GM11168 (cell line): ENCODE data around the gene MED13L.

Source experiments
- in situ Hi-C: fragments of 300-500 bp; cut with MboI; formaldehyde crosslinking; loops from one replicate; pipeline ENCODE4 v1.12.0; 2022; ENCODE audit warnings: low sequenced_read_pairs; ENCODE audit not compliant: unreplicated experiment

Gene MED13L

GRCh38 chr12:116280595-116281290, 3.2 kb upstream of the MED13L start:
- in situ Hi-C loops = no loop called here

GRCh38 chr12:116278667-116279066, 1.2 kb upstream of the MED13L start:
- in situ Hi-C loops = no loop called here

GRCh38 chr12:116278279-116278626, 760 bp upstream of the MED13L start:
- in situ Hi-C loops = no loop called here

- in situ Hi-C loops = no loop called here
These were observed 634 bp downstream of the MED13L start for GRCh38 chr12:116276652-116277466.

GRCh38 chr12:116274551-116275375, 2.7 kb downstream of the MED13L start:
- in situ Hi-C loops = no loop called here

GRCh38 chr12:116273813-116274550, 3.5 kb downstream of the MED13L start:
- in situ Hi-C loops = no loop called here

GRCh38 chr12:116267948-116268347, 9.5 kb downstream of the MED13L start:
- in situ Hi-C loops = no loop called here

GRCh38 chr12:116266631-116267349, 10.7 kb downstream of the MED13L start:
- in situ Hi-C loops = no loop called here

- in situ Hi-C loops = no loop called here
These were observed 11.3 kb downstream of the MED13L start for GRCh38 chr12:116266168-116266601.

GRCh38 chr12:116265351-116266147, 11.9 kb downstream of the MED13L start:
- in situ Hi-C loops = no loop called here

- in situ Hi-C loops = no loop called here
These were observed 12.9 kb downstream of the MED13L start for GRCh38 chr12:116264525-116265070.

GRCh38 chr12:116263844-116264243, 13.6 kb downstream of the MED13L start:
- in situ Hi-C loops = no loop called here

- in situ Hi-C loops = no loop called here
These were observed 14.1 kb downstream of the MED13L start for GRCh38 chr12:116263431-116263830.

- in situ Hi-C loops = no loop called here
These were observed 14.8 kb downstream of the MED13L start for GRCh38 chr12:116262741-116263140.

- in situ Hi-C loops = no loop called here
These were observed 15.9 kb downstream of the MED13L start for GRCh38 chr12:116261525-116262100.

- in situ Hi-C loops = no loop called here
These were observed 17.5 kb downstream of the MED13L start for GRCh38 chr12:116259800-116260577.

- in situ Hi-C loops = no loop called here
These were observed 19.7 kb downstream of the MED13L start for GRCh38 chr12:116257826-116258225.
